GM18519 (cell line): ENCODE results near the gene UBASH3B.
"Not testable (repeated sequence)": the region's sequence is repeated elsewhere in the genome, so short reads cannot be mapped to it uniquely, and the experiment has no call there.

Experiments
- ATAC-seq: cut with Tn5 transposase; IDR thresholded peaks from one replicate; pipeline ENCODE4 v1.9.1; 2021; ENCODE audit warnings: mild to moderate bottlenecking, moderate library complexity; ENCODE audit not compliant: unreplicated experiment, low FRiP score

The UBASH3B gene

DNA sequence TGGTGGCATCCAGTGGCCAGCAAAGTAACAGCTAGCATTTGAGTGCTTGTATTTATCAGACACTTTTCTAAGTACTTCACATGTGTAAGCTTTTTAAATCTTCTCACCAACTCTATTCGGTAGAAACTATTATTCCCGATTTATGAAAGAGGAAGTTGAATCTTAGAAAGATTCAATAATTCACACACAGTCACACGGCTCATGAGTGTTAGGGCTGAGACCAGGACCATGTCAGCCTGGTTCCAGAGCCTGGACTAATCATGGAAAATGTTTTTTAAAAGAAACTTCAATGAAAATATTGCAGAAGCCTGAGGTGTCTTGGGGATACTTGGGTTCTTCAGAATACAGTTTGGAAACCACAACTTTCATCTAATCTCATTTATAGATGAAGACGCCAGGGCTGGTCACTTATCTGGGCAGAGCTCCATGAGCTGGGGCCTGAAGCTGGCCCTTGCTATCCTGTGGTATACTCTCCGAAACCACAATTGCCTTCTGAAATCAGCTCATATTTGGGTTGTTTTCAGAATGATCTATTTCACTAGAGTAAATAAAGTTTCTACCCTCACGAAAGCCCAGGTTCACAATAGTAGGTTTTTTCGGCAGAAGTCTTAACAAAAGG lies 178.4 kb downstream of the UBASH3B start:
- ATAC-seq, result no peak

DNA sequence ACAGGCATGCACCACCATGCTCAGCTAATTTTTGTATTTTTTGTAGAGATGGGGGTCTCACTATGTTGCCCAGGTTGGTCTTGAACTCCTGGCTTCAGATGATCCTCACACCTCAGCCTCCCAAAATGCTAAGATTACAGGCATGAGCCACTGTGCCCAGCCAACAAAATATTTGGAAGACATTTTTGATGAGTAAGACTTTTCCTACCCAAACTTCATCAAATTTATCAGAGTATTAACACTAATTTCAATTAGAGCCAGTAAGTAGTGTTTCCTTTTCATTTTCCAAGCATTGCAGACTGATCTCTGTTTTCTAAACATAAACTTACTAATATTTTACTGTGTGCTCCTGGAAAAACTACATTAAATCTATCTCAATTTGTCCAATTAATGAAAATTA lies 181.4 kb downstream of the UBASH3B start:
- no peak for ATAC-seq

DNA sequence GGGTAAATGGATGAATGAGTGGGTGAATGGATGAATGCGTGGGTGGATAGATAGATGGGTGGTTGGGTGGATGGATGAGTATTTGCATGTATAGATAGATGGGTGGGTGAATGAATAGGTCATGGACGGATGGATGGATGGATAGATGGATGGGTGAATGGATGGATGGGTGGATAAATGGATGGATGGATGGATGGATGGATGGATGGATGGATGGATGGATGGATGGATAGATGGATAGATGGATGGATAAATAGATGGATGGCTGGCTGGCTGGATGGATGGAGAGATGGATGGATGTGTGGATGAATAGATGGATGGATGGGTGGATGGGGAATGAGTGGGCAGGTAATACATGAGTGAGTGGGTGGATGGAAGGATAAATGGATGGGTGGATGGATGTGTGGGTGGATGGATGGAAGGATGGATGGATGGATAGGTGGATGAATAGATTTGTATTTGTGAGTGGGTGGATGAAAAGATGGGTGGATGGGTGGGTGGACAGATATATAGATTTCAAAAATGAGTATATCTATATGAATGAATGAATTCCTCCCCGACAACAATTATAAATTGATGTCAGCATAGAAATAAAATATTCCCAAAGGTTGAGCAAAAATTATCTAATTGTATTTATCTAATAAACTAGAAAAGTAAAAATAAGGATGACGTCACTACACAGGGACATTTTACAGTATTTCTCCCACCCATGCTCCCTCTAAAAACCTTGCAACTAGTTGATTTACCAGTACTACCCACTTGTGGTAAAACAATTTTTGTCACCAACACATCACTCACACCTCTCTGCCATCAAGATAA lies 182.2 kb downstream of the UBASH3B start:
- ATAC-seq, result no peak

DNA sequence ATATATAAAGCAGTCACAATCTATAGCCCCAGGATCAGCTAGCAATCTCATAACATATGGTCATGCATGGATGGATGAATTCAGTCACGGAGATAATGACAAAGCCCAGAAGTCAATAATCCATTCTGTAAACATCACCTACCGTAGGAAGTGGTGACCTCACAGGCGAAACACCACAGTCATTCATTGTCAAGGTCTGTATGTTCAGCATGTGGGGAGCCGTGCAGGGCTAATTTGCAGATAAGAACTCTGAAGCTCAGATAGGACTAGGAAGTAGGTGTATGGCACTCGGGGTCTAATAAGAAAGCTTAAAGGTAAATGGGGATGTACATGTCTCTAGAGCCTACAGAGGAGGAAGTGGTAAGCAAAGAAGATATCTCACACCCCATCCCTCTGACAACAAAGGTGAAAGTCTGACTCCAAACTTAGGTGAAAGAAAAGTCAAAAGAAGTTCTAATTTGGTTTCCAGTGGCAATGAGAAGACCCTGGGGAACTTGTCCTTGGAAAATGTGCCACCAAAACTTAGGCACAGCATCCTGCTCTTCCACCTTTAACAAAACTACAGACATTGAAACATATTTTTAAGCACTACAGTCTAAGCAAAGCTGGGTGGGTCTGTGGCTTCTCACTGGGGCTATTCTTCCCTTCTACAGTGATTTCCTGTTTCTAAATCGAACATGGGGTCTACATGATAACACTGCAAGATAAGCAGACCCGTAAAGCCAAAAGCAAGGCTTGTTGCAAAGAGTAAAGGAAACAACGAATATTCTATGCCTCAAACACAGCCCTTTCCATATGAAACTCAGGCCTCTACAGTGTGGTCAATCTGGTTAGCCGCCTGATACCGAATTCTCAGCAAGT lies 188.0 kb downstream of the UBASH3B start:
- ATAC-seq, result peak; percentile 55

DNA sequence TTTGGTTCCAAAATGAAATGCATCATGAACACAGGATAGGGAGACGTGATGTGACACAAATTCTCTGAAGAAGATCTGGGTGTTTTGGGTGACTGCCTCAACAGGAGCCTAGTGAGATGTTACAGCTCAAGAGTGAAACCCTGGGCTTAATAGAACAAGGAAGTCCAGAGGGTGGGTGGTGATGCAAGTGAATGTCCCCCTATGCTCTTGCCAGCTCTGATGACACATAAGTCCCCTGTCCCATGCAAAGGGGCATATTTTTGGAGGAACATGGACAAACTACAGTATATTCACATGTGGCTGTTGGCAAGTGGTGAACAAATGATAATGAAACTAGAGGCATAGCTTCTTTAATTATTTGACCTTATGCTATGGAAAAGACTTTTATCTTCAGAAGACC lies 191.9 kb downstream of the UBASH3B start:
- ATAC-seq, result no peak

DNA sequence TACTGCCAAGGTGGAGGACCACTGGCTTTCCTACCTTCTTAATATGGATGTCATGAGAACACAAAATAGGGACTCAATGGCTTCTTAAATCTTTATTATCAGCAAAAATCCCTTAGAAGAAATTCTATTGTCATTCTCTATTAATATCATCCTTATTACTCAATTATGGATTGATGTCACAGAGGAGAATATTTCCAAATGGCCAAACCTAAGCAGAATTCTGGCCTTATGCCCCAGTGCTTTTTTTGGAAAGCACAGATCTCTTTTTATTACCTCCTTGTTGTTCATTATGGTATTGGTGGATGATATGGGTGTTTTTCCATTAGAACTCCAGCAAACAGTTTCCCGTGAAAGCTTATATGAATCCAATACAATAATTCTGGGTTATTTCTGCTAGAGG lies 192.7 kb downstream of the UBASH3B start:
- ATAC-seq, result no peak

DNA sequence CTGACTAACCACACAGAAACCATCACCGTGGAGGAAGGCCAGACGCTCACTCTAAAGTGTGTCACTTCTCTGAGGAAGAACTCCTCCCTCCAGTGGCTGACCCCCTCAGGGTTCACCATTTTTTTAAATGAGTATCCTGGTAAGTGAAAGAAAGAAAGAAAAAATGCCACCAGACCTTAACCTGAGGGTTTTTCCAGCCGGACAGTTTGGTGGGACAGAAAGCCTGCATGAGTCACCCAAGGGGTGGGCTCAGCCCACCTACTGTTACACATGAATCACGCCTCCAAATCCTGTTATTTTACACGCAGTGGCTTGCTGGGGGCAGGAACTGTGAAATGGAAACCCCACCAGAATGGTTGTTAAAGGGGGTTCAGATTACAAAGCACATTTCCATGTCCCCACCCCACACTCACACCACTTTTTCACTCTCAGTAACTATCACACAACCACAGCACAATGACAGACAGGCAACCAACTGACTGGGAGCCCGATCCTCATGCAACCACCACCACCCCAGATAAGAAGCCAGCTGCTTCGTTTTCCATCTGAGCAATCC lies 194.6 kb downstream of the UBASH3B start:
- ATAC-seq, result no peak

DNA sequence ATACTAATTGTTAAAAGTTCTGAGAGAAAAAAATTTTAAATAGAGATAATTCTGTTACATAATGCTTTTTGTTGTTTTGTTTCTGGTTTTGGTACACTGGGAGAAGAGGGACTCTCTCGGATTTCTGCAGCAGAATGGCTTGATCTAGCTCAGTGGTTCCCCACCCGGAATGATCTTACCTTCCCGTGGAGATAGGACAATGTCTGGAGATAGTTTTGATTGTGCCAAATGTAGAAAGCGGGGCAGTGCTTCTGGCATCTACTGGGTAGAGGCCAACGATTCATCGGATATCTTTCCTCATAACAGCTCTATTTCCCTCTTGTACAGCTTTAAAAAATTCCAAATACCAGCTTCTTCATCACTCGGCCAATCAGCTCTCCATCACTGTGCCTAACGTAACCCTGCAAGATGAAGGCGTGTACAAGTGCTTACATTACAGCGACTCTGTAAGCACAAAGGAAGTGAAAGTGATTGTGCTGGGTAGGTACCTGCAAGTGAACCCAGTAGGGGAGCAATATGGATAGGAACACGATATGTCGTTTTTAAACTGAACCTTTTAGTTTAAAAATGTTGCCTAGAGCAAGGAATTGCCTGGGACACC lies 195.9 kb downstream of the UBASH3B start:
- peak; percentile 55 for ATAC-seq

DNA sequence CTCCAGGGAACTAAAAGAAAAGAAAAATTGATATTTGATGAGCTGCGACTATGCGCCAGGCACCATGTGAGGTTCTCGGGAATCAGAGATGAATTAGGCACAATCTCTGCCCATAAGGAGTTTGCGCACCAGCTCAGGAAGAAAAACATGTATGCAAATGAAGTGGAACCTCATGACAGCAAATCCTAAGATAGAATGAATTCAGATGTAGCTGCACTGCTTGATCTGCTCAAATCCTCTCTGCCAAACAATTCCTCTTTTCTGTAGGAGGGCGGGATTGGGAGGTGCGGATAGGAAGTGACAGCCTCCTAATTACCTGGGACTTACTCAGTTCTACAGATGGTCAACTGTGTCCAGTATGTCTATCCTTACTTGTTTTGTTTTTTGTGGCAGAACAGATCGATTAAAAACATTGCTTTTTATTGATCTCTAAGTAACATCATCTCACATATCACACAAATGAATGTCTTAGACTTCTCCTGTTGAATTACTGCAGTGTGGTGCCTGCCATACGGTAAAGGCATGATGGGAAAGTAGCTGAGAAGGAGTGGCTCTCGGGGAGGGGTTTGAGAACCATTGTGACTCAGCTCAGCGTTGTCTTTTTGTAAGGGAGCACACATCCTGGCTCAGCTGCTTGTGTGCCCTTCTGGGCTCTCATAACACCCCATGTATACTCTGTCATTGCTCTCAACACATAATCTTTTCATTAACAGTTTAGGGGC lies 196.7 kb downstream of the UBASH3B start:
- no peak for ATAC-seq

DNA sequence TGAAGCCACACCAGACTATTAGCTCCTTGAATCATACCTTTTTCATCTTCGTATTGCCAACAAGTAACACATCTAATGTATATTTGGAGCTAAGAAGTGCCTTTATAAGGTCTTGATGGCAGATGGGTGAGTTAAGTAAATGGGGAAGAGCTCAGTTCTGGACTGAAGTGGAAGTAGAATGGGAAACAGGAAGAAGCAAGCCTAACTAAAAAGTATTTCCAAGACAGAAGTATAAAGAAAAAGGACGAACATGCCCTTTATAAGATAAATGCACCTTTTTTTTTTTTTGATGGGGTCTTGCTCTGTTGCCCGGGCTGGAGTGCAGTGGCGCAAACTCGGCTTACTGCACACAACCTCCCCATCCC lies 197.3 kb downstream of the UBASH3B start:
- no peak for ATAC-seq

DNA sequence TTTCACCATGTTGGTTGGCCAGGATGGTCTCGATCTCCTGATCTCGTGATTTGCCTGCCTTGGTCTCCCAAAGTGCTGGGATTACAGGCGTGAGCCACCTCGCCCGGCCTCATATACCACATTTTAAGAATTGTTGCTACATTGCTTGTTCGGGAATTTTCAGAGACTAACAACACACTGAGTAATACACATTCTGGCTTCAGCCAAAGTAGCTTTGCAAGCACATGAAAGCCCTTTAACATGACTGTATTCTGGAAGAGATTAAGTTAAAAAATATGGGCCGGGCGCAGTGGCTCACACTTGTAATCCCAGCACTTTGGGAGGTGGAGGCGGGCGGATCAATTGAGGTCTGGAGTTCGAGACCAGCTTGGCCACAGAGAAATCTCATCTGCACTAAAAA lies 197.7 kb downstream of the UBASH3B start:
- no peak for ATAC-seq

DNA sequence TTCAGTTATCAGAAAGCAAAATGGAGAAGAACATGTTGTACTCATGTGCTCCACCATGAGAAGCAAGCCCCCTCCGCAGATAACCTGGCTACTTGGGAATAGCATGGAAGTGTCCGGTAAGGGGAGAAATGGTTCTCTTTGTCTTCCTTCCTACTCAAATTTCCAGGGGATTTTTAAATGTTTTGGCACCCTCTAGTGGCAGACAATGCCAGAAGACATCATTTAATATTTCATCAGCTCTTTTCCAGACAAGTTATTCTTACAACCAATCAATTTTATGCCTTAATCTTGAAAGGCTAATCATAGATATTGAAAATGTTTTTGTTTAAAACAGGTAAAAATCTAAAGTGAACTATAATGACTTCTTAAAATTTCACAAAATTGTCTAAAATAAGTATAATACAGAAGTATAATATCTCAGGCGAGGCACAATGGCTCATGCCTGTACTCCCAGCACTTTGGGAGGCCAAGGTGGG lies 198.5 kb downstream of the UBASH3B start:
- ATAC-seq, result no peak

DNA sequence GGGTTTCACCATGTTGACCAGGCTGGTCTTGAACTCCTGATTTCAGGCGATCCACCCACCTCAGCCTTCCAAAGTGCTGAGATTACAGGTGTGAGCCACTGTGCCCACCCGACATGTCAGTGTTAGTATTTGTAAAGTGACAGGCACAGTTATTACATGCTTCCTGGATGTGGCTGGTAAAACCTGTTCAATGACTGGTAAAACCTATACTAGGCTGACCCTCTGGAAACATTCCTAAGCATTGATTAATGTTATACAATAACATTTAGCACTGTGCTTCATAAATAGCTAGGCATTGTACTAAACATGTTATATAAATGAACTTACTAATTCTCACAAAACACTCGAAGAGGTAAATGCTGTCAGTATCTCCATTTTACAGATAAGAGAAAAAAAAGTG lies 206.1 kb downstream of the UBASH3B start:
- no peak for ATAC-seq

DNA sequence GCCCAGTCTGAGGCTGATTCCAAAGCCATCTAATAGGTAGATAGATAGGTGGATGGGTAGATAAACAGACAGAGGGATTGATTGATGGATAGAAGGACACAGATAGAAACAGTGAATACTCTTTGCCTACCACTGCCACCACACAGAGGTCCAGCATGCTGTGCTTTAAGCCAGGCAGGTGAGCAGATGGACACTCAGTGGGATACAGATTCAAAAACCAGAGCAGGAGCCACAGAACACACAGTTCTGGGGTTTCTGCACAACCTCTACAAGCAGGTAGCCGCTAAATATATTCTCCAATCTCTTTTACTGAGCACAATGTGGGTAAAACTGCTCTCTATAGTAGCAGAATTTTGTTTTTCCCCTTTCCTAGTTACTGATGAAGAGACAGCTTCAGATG lies 206.6 kb downstream of the UBASH3B start:
- ATAC-seq, result no peak

DNA sequence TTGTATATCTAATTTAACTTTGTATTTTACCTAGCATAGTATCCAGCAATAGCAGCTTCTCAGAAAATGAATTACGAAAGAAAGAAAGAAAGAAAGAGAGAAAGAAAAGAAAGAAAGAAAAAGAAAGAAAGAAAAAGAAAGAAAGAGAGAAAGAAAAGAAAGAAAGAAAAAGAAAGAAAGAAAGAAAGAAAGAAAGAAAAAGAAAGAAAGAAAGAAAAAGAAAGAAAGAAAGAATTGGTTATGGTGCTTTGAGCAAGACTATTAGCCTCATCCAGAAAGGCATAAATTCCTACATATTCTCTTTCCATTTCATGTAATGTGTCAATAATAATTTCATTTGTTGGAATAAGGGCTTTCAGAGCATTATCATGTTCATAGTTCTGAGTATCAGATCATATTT lies 207.6 kb downstream of the UBASH3B start:
- ATAC-seq, result not testable (repeated sequence)

DNA sequence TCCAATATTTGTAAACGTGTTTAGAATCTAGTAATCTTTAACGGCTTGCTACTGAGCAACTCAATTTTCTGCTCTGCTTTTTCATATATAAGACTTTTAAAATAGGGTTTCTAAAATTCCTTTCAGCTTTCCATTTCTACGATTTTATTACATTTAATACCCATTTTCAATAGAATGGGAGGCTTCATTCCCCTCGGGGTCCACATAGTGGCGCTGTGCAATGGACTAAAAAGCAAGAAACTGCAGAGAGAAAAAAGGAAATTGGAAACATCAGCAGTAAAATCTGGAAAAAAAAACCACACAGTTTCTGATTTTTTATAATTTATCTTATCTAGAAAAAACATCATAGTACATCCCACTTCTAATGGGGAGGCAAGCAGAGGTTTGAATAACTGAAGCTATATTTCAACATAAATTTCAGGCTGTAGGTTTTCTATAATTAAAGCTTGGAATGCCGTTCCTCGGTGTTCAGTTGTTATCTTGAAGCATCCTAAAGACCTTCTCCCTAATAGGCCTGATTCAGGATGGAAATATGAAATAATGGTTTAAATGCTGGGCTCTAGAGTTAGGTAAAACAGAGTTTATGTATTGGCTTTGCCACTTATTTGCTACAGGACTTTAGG lies 208.3 kb downstream of the UBASH3B start:
- no peak for ATAC-seq
